HepG2 (cell line): ENCODE measurements around the gene SMARCC1. TPM values are rescaled to one million over a fixed set of nuclear protein-coding genes. Genes with fewer than 3 reads are reported as not detected.
"Not testable (repeated sequence)": the region's sequence is repeated elsewhere in the genome, so short reads cannot be mapped to it uniquely, and the experiment has no call there.

Experiments used
- ATAC-seq: fragments of 200-7000 bp; cut with Tn5 transposase; 3 replicates; pipeline ENCODE4 v1.9.1; 2020; ENCODE audit warnings: mild to moderate bottlenecking, moderate library complexity
- BruUV-seq: library from RNA; stranded (reverse); fragments of 400-500 nt; replicated peaks from 2 replicates; lab custom pipeline; 2021; lab: Mats Ljungman, UMichigan
- CTCF ChIA-PET: fragments of 300-600 bp; formaldehyde crosslinking; extraction: SDS; loops from one replicate; lab custom pipeline; 2021; ENCODE audit warnings: low total read pairs, inconsistent platforms, low intra/inter-chr PET ratio; lab: Yijun Ruan, JAX
- POLR2A ChIA-PET: fragments of 350-600 bp; sonication (Branson Sonifier 250); formaldehyde crosslinking; loops from one replicate; lab custom pipeline; 2020; ENCODE audit warnings: antibody characterized with exemption, inconsistent platforms; lab: Yijun Ruan, JAX
- DNase-seq: peaks from one replicate; pipeline ENCODE4 v3.0.0-alpha.2; 2015; ENCODE audit warnings: low spot score
- FAIRE-seq: peaks from 3 replicates; lab custom pipeline; 2011; peaks lifted over from hg19 to GRCh38; lab: Jason Lieb, UNC
- H2AFZ ChIP-seq: one replicate; pipeline ENCODE4 v1.6.1; 2011; ENCODE audit warnings: low read length, inconsistent platforms
- H3K27ac ChIP-seq: fragments of 300-600 bp; 3 replicates; pipeline ENCODE4 v1.8.0; 2011; ENCODE audit warnings: mixed run types, mild to moderate bottlenecking, mixed read lengths, low read length, inconsistent platforms; ENCODE audit not compliant: insufficient read depth; ENCODE audit errors: extremely low read length
- H3K27me3 ChIP-seq, 2 experiments: fragments of 200-600 bp in 1 of 2; 2 replicates in 1 of 2; 3 replicates in 1 of 2; pipeline versions ENCODE4 v1.6.0 to v1.8.0; 2011; ENCODE audit warnings: low read length in 2 of 2, mild to moderate bottlenecking in 2 of 2, moderate library complexity in 2 of 2, inconsistent platforms in 1 of 2; ENCODE audit not compliant: insufficient read depth in 2 of 2, control insufficient read depth in 1 of 2
- H3K36me3 ChIP-seq, 2 experiments: fragments of 200-600 bp in 1 of 2; replicated peaks in 1 of 2; 2 replicates in 1 of 2; 3 replicates in 1 of 2; pipeline versions ENCODE4 v1.5.1 to v1.8.0; 2011; ENCODE audit warnings: low read length in 2 of 2, inconsistent platforms in 1 of 2; ENCODE audit not compliant: insufficient read depth in 2 of 2, control insufficient read depth in 1 of 2
- H3K4me1 ChIP-seq: 2 replicates; pipeline ENCODE4 v1.5.1; 2012; ENCODE audit warnings: low read length, inconsistent platforms; ENCODE audit not compliant: insufficient read depth
- H3K4me2 ChIP-seq: 2 replicates; pipeline ENCODE4 v1.6.0; 2011; ENCODE audit warnings: low read depth, low read length, inconsistent platforms
- H3K4me3 ChIP-seq, 3 experiments: fragments of 200-600 bp in 1 of 3; sonication (generic), shearing (Covaris generic) in 1 of 3; replicated peaks in 1 of 3; 2 replicates each; pipeline ENCODE4 v1.5.1; 2011 to 2016; ENCODE audit warnings: low read length in 3 of 3, inconsistent platforms in 2 of 3, low read depth in 2 of 3, mild to moderate bottlenecking in 2 of 3, control low read depth in 1 of 3, mixed read lengths in 1 of 3; ENCODE audit not compliant: insufficient read depth in 1 of 3
- H3K79me2 ChIP-seq: one replicate; pipeline ENCODE4 v1.6.1; 2011; ENCODE audit warnings: low read length, inconsistent platforms; ENCODE audit not compliant: insufficient read depth
- H3K9ac ChIP-seq: 2 replicates; pipeline ENCODE4 v1.6.0; 2011; ENCODE audit warnings: mild to moderate bottlenecking, low read depth, low read length, inconsistent platforms; ENCODE audit not compliant: insufficient read depth
- H3K9me3 ChIP-seq: 2 replicates; pipeline ENCODE4 v1.5.1; 2012; ENCODE audit warnings: mild to moderate bottlenecking, low read length
- H4K20me1 ChIP-seq: 2 replicates; pipeline ENCODE4 v1.6.0; 2011; ENCODE audit warnings: inconsistent platforms, mild to moderate bottlenecking, low read length, moderate library complexity; ENCODE audit not compliant: insufficient read depth
- BRD4 ChIP-seq: sonication (generic); formaldehyde crosslinking; IDR thresholded peaks from 2 replicates; pipeline ENCODE4 v1.4.0; 2020; ENCODE audit warnings: missing genetic modification reagents
- ZBTB40 ChIP-seq, 2 experiments: fragments of 450-650 bp in 1 of 2; sonication (generic) in 1 of 2; formaldehyde crosslinking in 1 of 2; IDR thresholded peaks; 2 replicates each; pipeline versions ENCODE4 v1.6.1 to v1.8.0; 2016 to 2022; ENCODE audit warnings: antibody characterized with exemption in 1 of 2, mild to moderate bottlenecking in 1 of 2, missing genetic modification reagents in 1 of 2
- WGBS: methylation state at CpG from one replicate; pipeline ENCODE4 v1.1.6; 2017; ENCODE audit warnings: low lambda C conversion rate; 5-methylcytosine and 5-hydroxymethylcytosine counted together
- in situ Hi-C: cut with HindIII; loops from 2 replicates; pipeline ENCODE4 v1.10.0; 2017; ENCODE audit warnings: low pct_unique_long_range_greater_than_20kb; ENCODE audit not compliant: extremely low pct_ligation_motif_present
- intact Hi-C: fragments of 100-400 bp; cut with micrococcal nuclease; formaldehyde crosslinking; loops from one replicate; pipeline ENCODE4 v1.10.0; 2022; ENCODE audit not compliant: unreplicated experiment
- polyA plus RNA-seq, 8 experiments: library from polyadenylated mRNA; depleted of rRNA in 3 of 8; stranded (reverse) in 7 of 8; unstranded in 1 of 8; fragments of >200 nt; fragmentation: Illumina TruSeq in 4 of 8; extraction: Trizol in 4 of 8; gene quantifications; 2 replicates each; pipeline versions ENCODE4 v1.2.1 to v1.2.3, GENCODE V29; 2011 to 2016; ENCODE audit warnings: low read depth in 4 of 8, missing spikeins in 1 of 8, mixed read lengths in 1 of 8; ENCODE audit not compliant: insufficient read depth in 1 of 8
- total RNA-seq, 5 experiments: library from RNA; depleted of rRNA; stranded (reverse); fragments of >200 nt; fragmentation: Illumina TruSeq; extraction: Trizol; gene quantifications; 2 replicates each; pipeline ENCODE4 v1.2.3, GENCODE V29; 2016; ENCODE audit warnings: low read depth in 1 of 5

The SMARCC1 gene
- total and polyA plus RNA-seq, 2 of the 13 experiments (the other 11 are each of a cell fraction or from before 2014, with no cell fraction given) = 47.9 to 58.4 TPM

GRCh38 chr3:47743352-47743751, 38.3 kb downstream of the SMARCC1 start:
- in situ Hi-C loops, H3K27me3 ChIP-seq, DNase-seq, H2AFZ ChIP-seq, POLR2A ChIA-PET, H3K27ac ChIP-seq, H3K9me3 ChIP-seq, BruUV-seq, ATAC-seq, H3K9ac ChIP-seq, H3K4me3 ChIP-seq, FAIRE-seq, H3K4me2 ChIP-seq, CTCF ChIA-PET, intact Hi-C loops: not testable (repeated sequence)
- H3K4me1 ChIP-seq = peaks cover 15% of the 10 kb centered on the region
- peaks cover 48% of the 10 kb centered on the region for H3K79me2 ChIP-seq
- 96% methylated on average over 6 of the region's 6 CpGs for WGBS
- peaks cover 22% of the 10 kb centered on the region for H4K20me1 ChIP-seq
- peaks cover 11 to 51% of the 10 kb centered on the region in 2 experiments for H3K36me3 ChIP-seq

DNA sequence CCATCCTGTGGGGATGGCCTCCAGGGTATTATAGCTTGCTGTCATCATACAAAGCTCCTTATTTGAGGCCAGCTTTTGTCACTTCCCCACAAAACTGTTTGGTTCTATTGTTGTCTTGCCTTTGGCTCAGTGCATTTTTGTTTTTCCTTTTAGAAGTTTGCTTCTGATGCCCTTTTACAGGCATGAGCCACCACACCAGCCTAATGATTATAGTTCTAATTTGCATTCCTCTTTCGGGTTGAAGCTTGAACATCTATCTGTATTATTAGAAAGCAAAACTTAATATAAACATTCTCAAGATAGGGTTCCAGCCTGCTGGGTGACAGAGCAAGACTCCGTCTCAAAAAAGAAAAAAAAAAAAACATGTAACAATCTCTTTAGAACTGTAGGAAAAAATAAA, 39.8 kb downstream of the SMARCC1 start:
- Histone ChIP-seq H3K27me3 (no peaks in the 10 kb centered on the region), H3K79me2 (peaks cover 46% of the 10 kb centered on the region)
- FAIRE-seq = no peak
- ATAC-seq = no peak
- in situ Hi-C loops = no loop called here
- TF ChIP-seq ZBTB40 (IDR thresholded peaks at IDR 0.05) (no peak), ZBTB40 (CRISPR knock-in tag; IDR thresholded peaks at IDR 0.05) (no peak), BRD4 (CRISPR knock-in tag) (no peak)
- TF ChIP-seq, all 625 proteins: peak for 0
- Histone ChIP-seq H3K4me1 (peaks cover 15% of the 10 kb centered on the region), H3K9me3 (no peaks in the 10 kb centered on the region), H3K9ac (no peak overlapping the region), H3K27ac (no peak overlapping the region), H3K36me3 (peaks cover 13 to 51% of the 10 kb centered on the region in 2 experiments), H3K4me2 (no peak overlapping the region), H3K4me3 (no peak overlapping the region), H4K20me1 (peaks cover 22% of the 10 kb centered on the region), H2AFZ (no peak overlapping the region)
- intact Hi-C loops = no loop called here
- DNase-seq = no peak
- POLR2A ChIA-PET = no interaction called here
- BruUV-seq = no TSS peak
- 95% methylated on average over 2 of the region's 2 CpGs for WGBS
- CTCF ChIA-PET = no interaction called here
